Hepatic stellate cell (primary cell): ENCODE results near the gene BCR.
"Not testable (repeated sequence)": the region's sequence is repeated elsewhere in the genome, so short reads cannot be mapped to it uniquely, and the experiment has no call there.

Experiments
- DNase-seq: peaks from one replicate; pipeline ENCODE4 v3.0.0; 2011; ENCODE audit warnings: low spot score

BCR gene

DNA sequence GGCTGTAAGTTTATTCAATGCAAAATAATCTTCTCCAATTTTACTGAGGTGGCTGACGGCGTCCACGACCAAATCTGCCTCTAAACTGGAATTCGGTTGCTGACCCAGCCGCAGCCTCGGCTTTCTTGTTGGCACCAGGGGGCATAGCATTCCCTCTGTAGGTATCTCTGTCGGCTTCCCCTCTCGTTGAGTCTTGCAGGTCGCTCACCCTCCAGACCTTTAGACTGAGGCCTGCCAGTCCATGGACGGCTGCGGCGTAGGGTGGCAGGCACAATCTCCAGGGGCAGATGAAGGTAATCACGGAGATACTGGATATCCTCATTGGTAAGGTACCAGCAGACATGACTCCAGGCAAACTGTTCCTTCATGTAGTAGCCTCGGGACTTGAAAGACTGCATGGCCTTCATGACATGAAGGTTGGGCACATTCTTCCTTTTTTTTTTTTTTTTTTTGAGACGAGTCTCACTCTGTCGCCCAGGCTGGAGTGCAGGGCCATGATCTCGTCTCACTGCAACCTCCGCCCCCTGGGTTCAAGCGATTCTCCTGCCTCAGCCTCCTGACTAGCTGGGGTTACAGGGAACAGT lies 142.3 kb downstream of the BCR start:
- DNase-seq = not testable (repeated sequence)

- not testable (repeated sequence) for DNase-seq
Observed at GRCh38 chr22:23323960-23324688, 143.8 kb downstream of the BCR start.

- no peak for DNase-seq
Observed at GRCh38 chr22:23325183-23325582, 144.9 kb downstream of the BCR start.

DNA sequence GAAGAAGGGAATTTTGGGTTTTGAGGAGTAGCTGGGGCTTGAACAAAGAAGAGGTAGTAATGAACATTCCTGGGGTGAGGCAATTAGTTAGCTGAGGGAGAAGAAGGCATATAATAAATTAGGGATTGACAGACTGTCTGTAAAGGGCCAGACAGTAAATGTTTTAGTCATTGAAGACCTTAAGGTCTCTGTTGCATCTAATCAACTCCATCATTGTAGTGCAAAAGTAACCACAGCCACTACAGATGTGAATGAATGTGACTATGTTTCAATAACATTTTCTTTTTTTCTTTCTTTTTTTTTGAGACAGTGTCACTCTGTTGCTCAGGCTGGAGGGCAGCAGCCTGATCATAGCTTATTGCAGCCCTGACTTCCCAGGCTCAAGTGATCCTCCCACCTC lies 153.5 kb downstream of the BCR start:
- not testable (repeated sequence) for DNase-seq

GRCh38 chr22:23337672-23338071 lies 157.4 kb downstream of the BCR start:
- not testable (repeated sequence) for DNase-seq

DNA sequence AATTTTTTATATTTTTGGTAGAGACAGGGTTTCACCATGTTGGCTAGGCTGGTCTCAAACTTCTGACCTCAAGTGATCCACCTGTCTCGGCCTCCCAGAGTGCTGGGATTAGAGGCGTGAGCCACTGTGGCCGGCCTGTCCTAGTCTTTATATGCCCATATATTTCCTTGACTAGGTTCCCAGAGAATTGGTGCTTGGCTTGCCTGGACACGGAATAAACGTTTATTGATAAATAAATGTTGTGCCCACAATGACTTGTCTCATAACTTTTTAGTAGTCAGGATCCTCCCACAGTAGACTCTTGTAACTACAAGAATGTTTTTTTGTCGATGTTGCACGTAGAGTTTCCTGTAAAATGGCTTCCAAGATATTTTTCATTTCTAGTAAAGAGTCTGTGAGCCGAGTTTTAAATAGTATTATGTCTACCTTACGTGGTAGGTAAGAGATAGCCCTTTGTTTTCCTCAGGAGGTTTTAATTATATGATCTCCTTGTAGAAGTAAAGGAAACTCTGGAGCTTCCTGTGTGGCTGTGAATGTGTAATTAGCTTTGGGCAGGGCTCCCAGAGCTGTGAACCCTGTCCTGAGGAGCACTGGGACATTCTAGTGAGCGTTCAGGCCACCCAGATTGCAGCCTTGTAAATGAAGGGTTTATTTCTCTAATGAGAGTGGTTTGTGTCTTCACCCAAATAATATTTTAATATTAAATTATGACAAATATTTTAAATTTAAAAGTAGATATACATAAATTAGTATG lies 161.8 kb downstream of the BCR start:
- not testable (repeated sequence) for DNase-seq

- DNase-seq = no peak
Observed at GRCh38 chr22:23351321-23351720, 171.0 kb downstream of the BCR start.

- no peak for DNase-seq
Observed at GRCh38 chr22:23353004-23353403, 172.7 kb downstream of the BCR start.

DNA sequence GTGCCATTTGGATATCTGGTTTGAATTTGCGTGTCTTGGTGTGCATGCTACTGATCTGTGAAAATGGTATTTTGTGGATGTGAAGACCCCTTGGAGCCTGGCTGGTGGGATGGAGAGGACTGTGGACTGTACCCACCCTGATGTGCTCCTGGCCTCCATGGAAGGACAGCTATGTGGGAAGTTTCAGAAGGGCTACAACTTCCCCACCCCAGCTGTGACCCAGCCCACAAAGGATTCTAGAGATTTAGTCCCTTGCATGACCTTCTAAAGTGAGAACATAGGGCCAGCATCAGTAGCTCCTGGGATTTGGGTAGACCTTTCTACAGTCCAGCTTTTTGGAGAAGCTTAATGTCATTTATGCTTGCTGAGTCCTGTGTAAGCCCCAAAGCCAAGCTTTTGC lies 173.4 kb downstream of the BCR start:
- DNase-seq = no peak

DNA sequence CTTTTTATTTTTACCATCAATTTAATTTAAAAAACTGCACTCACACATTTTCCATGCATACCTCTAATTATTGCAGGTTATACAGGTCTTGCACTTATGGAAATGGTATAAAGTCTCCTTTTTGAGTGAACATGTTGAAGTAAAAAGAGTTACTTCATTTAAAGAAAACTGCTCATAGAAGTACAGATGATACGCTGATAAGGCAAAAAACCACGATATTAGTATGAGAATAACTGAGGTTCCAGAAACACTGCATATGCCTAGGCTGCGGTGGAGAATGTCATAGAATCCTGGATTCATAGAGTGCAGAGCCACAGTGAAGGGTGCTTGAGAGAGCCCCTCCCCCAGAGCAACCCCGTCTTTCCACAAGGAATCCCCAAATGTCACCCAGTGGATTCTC lies 175.8 kb downstream of the BCR start:
- no peak for DNase-seq

DNA sequence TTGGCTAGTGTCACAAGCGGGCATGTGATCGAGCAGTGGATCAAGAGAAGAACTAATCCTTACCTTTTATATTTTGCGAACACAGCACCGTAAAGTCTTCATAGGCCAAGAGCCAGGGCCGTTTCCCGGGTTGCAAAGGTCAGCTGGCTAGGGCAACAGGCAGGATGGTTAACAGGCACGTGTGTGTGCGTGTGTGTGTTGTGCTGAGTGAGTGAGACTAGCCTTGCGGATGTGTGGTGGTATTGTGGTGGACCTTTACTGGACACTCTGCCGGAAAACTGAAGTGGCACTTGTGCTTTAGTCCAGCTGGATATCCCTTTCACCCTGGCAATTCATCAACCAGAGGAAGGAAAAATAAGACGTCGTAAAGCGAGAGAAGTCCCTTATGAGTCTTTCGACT lies 176.7 kb downstream of the BCR start:
- DNase-seq = no peak

GRCh38 chr22:23359583-23360123 lies 179.3 kb downstream of the BCR start:
- no peak for DNase-seq

DNA sequence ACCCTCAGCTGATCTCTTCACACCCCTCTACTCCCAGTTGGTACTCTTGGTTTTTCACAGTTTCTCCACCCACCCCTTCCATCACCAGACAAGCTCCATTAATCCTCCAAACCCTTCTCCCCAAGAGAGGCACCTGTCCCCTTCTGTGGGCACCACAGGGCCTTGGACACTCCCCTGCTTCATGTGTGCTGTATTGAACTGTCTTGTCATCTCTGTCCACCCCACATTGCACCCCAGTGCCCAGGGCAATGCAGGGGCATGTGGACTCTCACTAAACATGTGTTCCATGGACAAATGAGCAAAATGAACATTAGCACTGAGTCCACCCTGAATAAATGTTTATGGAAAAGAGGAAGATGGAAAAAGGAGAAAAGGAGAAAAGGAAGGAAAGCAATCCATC lies 181.4 kb downstream of the BCR start:
- no peak for DNase-seq

DNA sequence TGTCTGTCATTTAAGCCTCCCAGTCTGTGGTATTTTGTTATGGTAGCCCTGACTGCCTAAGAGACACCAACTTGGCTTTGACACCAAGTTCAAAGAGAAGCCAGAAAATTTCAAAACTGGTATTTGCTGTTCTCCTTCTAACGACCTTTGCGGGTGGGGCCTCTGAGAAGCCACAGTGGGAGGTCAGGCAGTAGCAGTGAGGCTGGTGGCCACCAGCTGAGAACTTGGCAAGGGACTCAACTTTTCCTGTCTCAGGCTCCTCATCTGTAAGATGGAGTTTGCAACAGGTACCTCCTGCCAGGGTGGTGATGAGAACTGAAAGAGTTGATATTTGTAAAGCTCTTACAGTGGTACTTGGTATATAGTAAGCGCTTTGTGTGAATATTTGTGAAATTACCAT lies 183.4 kb downstream of the BCR start:
- no peak for DNase-seq

DNA sequence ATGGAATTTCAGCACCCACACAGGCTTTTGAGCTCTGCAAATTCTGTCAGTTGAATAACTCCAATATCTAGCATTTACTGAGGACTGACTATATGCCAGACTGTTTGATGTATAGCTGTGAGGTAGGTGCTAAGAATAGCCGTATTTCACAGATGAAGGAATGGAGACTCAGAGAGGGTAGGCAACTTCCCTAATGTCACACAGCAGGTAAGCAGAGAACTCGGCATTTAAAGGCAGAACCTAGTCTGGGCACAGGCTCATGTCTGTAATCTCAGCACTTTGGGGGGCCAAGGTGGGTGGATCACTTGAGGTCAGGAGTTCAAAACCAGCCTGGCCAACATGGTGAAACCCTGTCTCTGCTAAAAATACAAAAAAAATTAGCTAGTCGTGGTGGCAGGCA lies 184.1 kb downstream of the BCR start:
- DNase-seq = no peak

GRCh38 chr22:23365524-23365923 lies 185.2 kb downstream of the BCR start:
- no peak for DNase-seq

DNA sequence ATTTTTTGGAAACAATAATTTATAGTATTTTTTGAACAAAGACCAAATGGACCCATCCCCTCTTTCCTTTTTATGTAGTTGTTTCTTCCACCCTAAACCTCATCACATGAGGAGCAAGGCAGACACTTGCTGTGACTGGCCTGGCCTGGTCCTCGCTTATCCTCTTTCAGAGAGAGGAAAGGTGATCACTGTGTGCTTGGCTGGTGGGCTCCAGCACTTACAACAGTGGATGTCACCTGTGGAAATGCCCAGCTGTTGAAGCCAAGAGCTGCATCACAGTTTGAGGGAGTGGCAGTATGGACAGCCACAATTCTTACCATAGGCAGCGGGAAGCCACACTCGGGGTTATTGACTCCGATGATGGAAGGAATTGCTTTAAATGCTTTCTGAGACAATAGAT lies 185.7 kb downstream of the BCR start:
- DNase-seq = no peak

DNA sequence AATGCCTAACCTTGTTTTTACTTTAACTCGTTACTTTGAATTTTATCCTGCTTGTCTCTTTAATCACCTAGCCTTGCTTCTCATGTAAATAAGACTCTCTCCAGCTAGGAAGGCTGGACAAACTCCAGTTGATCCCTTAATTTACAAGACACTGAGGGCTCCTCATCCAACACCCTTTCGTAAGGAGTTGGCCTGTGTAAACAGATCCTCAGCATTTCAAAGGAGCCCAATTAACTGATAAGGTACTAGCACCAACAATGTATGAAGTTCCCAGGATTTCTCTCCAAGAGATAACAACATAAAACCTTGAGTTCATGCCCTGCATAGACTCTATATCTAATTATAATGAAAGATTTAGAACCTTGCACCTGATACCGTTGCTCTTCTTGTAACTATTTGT lies 186.9 kb downstream of the BCR start:
- not testable (repeated sequence) for DNase-seq
